NCI-H1092 treated with DMSO at 0.1 percent for 48 hours (cell line): ENCODE measurements around the gene RASA4B.
"Not testable (repeated sequence)": the region's sequence is repeated elsewhere in the genome, so short reads cannot be mapped to it uniquely, and the experiment has no call there.

ENCODE experiments used
- DNase-seq: peaks from one replicate; lab custom pipeline; 2025; lab: John Stamatoyannopoulos, UW

RASA4B gene

GRCh38 chr7:102474116-102474515 lies 43.5 kb downstream of the RASA4B start:
- DNase-seq = not testable (repeated sequence)

- DNase-seq = no peak
These were observed 44.1 kb downstream of the RASA4B start for GRCh38 chr7:102473271-102473991.

GRCh38 chr7:102472126-102473041 lies 45.2 kb downstream of the RASA4B start:
- DNase-seq = no peak

- DNase-seq = no peak
These were observed 45.8 kb downstream of the RASA4B start for GRCh38 chr7:102471791-102472125.

- DNase-seq = no peak
These were observed 47.4 kb downstream of the RASA4B start for GRCh38 chr7:102469972-102470825.

GRCh38 chr7:102469351-102469971 lies 48.1 kb downstream of the RASA4B start:
- DNase-seq = no peak

- DNase-seq = no peak
These were observed 48.9 kb downstream of the RASA4B start for GRCh38 chr7:102468478-102469350.

GRCh38 chr7:102467581-102468477 lies 49.7 kb downstream of the RASA4B start:
- no peak for DNase-seq

GRCh38 chr7:102466097-102466496 lies 51.5 kb downstream of the RASA4B start:
- no peak for DNase-seq

GRCh38 chr7:102464577-102465280 lies 52.8 kb downstream of the RASA4B start, which contains the start of the genes ALKBH4 and LRWD1:
Gene ALKBH4, minus strand, starts transcription at chr7:102464863. Its CDS starts 27 bp downstream, at chr7:102464836.
Gene LRWD1, plus strand, starts transcription at chr7:102464984. Its CDS starts 97 bp downstream, at chr7:102465081.
- peak; percentile 93 for DNase-seq

- no peak for DNase-seq
These were observed 53.6 kb downstream of the RASA4B start for GRCh38 chr7:102463841-102464576.

GRCh38 chr7:102460467-102460866 lies 57.1 kb downstream of the RASA4B start:
- no peak for DNase-seq

GRCh38 chr7:102459221-102459844 lies 58.2 kb downstream of the RASA4B start:
- DNase-seq = no peak

GRCh38 chr7:102457352-102457924 lies 60.1 kb downstream of the RASA4B start:
- DNase-seq = no peak

- DNase-seq = no peak
These were observed 61.2 kb downstream of the RASA4B start for GRCh38 chr7:102456327-102456726.

GRCh38 chr7:102455596-102455995 lies 62.0 kb downstream of the RASA4B start:
- DNase-seq = no peak

GRCh38 chr7:102454932-102455331 lies 62.6 kb downstream of the RASA4B start:
- not testable (repeated sequence) for DNase-seq
